ENCODE results near the gene MSRB2.

DNA sequence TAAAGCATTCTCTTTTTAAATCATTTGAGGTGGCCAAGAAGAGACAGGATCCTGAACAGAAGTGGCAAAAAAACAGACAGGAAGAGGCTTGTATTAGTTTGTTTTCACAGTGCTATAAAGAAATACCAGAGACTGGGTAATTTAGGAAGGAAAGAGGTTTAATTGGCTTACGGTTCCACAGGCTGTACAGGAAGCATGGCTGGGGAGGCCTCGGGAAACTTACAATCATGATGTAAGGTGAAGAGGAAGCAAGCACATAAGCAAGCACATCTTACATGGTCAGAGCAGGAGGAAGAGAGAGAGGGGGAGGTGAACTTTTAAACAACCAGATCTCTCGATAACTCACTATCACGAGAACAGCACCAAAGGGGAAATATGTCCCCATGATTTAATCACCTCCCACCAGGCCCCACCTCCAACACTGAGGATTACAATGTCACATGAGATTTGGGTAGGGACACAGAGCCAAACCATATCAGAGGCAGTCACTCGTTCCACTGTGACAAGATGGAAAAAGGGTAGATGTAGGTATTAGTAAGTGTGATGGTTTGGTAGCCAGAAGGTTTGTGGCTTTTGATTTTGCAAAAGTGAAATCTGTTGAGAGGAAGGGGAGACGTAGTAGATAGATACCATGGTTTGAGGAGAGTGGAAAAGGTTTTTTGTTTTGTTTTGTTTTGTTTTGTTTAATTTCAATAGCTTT is 5.1 kb downstream of the MSRB2 start:
- TF ChIP-seq CTCF (IDR thresholded peaks at IDR 0.05; ENCODE audit: low read depth, low read length) (no peak), MAX (IDR thresholded peaks at IDR 0.05; ENCODE audit: low read depth, low read length) (no peak), POLR2A (IDR thresholded peaks at IDR 0.05; ENCODE audit: extremely low read depth, insufficient read length) (no peak)
